Measurements from ENCODE around the gene RIT2.
"Not testable (repeated sequence)": the region's sequence is repeated elsewhere in the genome, so short reads cannot be mapped to it uniquely, and the experiment has no call there.

Gene RIT2

DNA sequence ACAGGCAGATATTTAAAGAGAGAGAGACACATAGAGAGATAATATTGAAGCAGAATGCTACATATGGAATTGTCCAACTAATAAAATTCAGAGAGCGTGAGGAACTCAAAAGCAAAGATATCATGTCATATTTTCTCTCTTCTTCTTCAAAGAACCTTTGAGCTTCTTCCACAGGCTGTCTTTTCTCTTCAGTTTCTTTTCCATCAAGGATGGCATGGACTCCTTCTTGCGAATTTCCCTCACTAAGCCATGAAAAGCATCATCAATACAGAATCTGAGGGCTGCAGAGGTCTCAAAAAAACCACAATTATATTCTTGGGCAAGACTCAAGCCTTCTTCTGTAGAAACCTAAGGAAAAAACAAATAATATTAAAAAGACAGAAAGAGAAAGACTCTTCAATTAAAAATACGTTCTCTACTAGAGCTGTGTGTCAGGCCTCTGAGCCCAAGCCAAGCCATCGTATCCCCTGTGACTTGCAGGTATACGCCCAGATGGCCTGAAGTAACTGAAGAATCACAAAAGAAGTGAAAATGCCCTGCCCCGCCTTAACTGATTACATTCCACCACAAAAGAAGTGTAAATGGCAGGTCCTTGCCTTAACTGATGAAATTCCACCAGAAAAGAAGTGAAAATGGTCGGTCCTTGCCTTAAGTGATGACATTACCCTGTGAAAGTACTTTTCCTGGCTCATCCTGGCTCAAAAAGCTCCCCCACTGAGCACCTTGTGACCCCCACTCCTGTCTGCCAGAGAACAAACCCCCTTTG, 371.9 kb downstream of the RIT2 start:
- Mint-ChIP-seq H3K27me3 (no peaks in the 10 kb centered on the region), H3K36me3 (ENCODE audit: low read depth) (no peaks in the 10 kb centered on the region), H3K27ac (no peak overlapping the region), H3K9me3 (no peaks in the 10 kb centered on the region), H3K4me1 (ENCODE audit: low read depth) (no peaks in the 10 kb centered on the region), H3K4me3 (no peak overlapping the region)
- DNase-seq = no peak

DNA sequence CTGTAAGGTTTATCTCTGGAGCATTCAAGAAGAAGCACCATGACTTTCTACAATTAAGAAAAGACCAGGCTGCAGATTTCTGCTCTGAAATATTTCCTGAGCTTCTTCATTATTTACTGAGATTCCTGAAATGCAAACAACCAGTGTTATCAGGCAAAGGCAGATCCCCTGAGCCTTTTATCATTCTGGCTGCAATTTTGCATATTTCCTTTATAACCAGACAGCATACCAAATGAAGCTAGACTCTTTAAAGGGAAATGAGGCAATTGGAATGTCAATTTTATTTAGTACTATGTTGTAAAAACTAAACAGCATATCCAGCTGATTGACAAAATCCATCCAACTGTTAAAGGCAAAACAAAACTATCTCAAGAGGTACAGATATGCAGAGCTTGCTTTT, 372.5 kb downstream of the RIT2 start:
- no peaks in the 10 kb centered on the region for H3K36me3 Mint-ChIP-seq (ENCODE audit: low read depth)

DNA sequence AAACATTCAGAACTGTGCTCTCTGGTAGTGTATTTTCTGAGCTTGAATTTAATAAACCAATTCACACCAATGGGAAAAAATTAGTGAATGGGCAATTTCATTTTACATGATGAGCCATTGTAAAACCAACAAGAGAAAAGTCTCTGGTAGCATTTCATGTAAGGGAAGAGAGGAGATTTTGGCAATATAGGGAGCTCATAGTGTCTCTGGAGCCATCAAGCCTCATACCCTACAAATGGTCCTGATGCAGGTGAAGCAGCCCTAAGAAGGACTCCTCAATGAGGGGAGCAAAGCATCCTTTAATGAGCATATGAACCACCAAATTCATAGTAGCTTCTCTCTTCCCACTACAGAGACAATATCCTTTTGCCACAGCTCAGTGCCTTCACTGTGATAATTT, 373.0 kb downstream of the RIT2 start:
- Mint-ChIP-seq H3K36me3 (ENCODE audit: low read depth) (no peaks in the 10 kb centered on the region), H3K4me3 (no peak overlapping the region), H3K27ac (no peak overlapping the region), H3K9me3 (no peaks in the 10 kb centered on the region), H3K27me3 (no peaks in the 10 kb centered on the region), H3K4me1 (ENCODE audit: low read depth) (no peaks in the 10 kb centered on the region)
- no peak for DNase-seq

More for the DNA sequence above, 372.5 kb downstream of the RIT2 start:
- no peaks in the 10 kb centered on the region for H3K27me3 Mint-ChIP-seq
- no peak overlapping the region for H3K27ac Mint-ChIP-seq
- no peak for DNase-seq
- no peak overlapping the region for H3K4me3 Mint-ChIP-seq
- H3K4me1 Mint-ChIP-seq (ENCODE audit: low read depth) = no peaks in the 10 kb centered on the region
- H3K9me3 Mint-ChIP-seq = no peaks in the 10 kb centered on the region

DNA sequence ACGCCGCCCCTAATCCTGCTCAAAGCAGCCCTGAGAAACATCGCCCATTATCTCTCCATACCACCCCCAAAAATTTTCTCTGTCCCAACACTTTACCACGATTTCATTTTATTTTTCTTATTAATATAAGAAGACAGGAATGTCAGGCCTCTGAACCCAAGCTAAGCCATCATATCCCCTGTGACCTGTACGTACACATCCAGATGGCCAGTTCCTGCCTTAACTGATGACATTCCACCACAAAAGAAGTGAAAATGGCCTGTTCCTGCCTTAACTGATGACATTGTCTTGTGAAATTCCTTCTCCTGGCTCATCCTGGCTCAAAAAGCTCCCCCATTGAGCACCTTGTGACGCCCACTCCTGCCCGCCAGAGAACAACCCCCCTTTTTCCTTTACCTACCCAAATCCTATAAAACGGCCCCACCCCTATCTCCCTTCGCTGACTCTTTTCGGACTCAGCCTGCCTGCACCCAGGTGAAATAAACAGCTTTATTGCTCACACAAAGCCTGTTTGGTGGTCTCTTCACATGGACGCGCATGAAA, 373.6 kb downstream of the RIT2 start:
- H3K4me1 Mint-ChIP-seq (ENCODE audit: low read depth); DNase-seq; H3K36me3 Mint-ChIP-seq (ENCODE audit: low read depth); H3K4me3 Mint-ChIP-seq; H3K27me3 Mint-ChIP-seq; H3K9me3 Mint-ChIP-seq; H3K27ac Mint-ChIP-seq: not testable (repeated sequence)

DNA sequence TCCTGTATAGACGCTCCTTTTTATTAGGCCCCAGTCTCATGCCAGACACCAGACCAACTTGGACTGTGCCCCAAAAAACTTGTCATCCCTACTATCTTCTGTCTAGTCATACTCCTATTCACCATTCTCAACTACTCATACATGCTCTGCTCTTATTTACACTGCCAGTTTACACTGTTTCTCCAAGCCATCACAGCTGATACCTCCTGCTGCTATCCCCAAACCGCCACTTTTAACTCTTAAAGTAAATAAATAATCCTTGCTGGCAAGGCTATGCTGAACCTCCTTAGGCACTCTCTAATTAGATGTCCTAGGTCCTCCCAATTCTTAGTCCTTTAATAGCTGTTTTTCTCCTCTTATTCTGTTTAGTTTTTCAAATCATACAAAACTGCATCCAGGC, 374.2 kb downstream of the RIT2 start:
- not testable (repeated sequence) for H3K4me1 Mint-ChIP-seq (ENCODE audit: low read depth); H3K27me3 Mint-ChIP-seq; DNase-seq; H3K27ac Mint-ChIP-seq; H3K36me3 Mint-ChIP-seq (ENCODE audit: low read depth); H3K9me3 Mint-ChIP-seq; H3K4me3 Mint-ChIP-seq

DNA sequence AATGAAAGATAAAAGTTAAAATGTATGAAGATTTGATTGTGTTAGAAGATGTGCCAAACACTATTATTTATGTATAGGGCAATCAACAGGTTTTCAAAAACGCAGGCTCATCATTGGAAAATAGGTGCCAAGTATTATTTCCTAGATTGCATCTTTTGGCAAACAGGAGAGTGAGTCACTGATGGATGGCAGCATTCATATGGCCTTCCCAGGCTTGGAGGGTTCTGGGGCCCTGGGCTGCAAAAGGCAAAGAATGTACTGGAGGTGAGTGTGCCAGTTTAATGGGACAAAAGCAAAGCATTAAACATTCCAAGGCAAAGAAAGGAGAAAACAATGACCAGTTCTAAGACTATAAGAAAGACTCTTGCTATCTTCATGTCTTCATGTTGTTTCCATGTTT, 379.4 kb downstream of the RIT2 start:
- no peak overlapping the region for H3K27ac Mint-ChIP-seq
- H3K4me3 Mint-ChIP-seq = no peak overlapping the region
- peaks cover 9% of the 10 kb centered on the region for H3K9me3 Mint-ChIP-seq
- no peak for DNase-seq
- H3K27me3 Mint-ChIP-seq = no peaks in the 10 kb centered on the region
- H3K36me3 Mint-ChIP-seq (ENCODE audit: low read depth) = no peaks in the 10 kb centered on the region
- H3K4me1 Mint-ChIP-seq (ENCODE audit: low read depth) = no peaks in the 10 kb centered on the region

DNA sequence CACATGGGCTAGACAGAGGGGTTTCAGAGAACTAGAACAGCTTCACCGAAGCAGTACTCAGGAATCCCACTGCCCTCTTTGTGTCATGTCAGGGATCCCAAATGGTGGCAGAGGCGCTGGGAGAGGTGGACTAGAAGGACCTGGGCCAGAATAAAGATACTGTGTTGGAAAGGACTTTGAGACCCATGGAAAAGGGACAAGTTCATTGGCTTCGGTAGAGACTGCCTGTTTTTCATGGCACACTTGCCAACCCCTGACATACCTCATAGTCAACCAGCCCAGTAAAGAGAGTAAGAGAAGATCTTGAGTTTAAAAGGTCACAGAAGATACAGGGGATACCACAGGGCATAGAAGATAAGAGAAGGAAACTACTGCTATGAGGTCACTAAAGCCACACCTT, 381.0 kb downstream of the RIT2 start:
- Mint-ChIP-seq H3K27ac (no peak overlapping the region), H3K27me3 (no peaks in the 10 kb centered on the region), H3K36me3 (ENCODE audit: low read depth) (no peaks in the 10 kb centered on the region), H3K4me1 (ENCODE audit: low read depth) (no peaks in the 10 kb centered on the region), H3K9me3 (peaks cover 12% of the 10 kb centered on the region), H3K4me3 (no peak overlapping the region)
- DNase-seq = no peak

DNA sequence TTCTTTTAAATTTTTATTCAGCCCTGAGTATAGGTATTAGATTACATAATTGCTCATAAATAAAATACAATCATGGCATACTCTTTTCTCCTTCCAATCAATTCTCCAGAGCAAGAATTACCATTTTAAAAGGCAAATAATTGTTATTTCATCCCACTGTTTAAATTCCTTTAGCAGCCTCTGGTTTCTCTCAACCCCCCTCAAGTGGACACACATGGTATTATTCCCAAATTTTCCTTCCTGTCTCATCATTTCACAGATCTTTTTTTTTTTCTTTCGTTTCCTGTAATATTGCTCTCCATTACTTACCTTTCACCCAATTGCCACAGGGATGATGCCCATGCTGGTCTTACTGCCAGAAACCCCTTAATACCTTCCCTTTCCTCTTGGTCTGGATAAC, 385.2 kb downstream of the RIT2 start:
- H3K4me1 Mint-ChIP-seq (ENCODE audit: low read depth) = no peaks in the 10 kb centered on the region
- H3K27ac Mint-ChIP-seq = no peak overlapping the region
- no peaks in the 10 kb centered on the region for H3K27me3 Mint-ChIP-seq
- H3K4me3 Mint-ChIP-seq = no peak overlapping the region
- peaks cover 21% of the 10 kb centered on the region for H3K9me3 Mint-ChIP-seq
- H3K36me3 Mint-ChIP-seq (ENCODE audit: low read depth) = no peaks in the 10 kb centered on the region
- no peak for DNase-seq

DNA sequence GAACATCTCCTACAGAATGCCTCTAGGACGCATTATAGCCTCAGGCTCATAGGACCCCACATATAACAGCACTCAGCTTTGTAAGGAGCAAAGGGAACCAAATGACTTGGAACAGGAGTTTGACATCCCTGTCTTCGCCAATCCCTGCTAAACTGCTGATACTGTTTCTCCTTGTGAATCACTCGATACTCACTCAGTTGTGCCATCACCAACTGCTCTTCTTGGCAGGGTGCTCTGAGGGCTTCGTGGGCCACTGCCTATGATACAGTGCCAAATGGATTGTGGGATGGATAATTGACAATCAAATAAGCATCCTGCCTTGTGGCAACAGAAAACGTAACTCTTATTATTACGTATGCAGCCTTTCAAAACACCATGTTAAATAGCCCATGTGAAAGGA, 396.3 kb downstream of the RIT2 start:
- Mint-ChIP-seq H3K27me3 (no peaks in the 10 kb centered on the region), H3K4me3 (no peak overlapping the region), H3K4me1 (ENCODE audit: low read depth) (no peaks in the 10 kb centered on the region), H3K9me3 (peaks cover 10% of the 10 kb centered on the region), H3K27ac (no peak overlapping the region), H3K36me3 (ENCODE audit: low read depth) (no peaks in the 10 kb centered on the region)
- no peak for DNase-seq

DNA sequence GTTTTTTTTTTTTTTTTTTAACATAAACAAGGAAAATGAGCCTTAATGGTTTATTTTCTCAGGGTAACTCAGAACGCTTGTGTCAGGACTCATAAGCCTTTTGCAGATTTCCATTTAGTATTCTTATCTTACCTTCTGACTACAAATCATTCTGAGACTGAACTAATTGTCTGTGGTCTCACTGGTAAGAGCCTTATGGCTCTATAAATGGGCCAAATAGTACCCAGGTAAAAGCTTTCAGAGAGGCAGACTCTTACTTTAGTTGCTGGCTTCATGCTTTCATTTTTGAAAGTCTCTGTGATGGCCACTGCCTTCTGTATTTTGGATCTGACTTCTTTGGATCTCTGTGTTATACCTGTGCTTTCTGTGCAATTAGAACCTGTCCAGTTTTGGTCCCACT, 403.4 kb downstream of the RIT2 start:
- Mint-ChIP-seq H3K36me3 (ENCODE audit: low read depth) (no peaks in the 10 kb centered on the region), H3K9me3 (peaks cover 8% of the 10 kb centered on the region), H3K27ac (no peak overlapping the region), H3K4me3 (no peak overlapping the region), H3K27me3 (no peaks in the 10 kb centered on the region), H3K4me1 (ENCODE audit: low read depth) (no peaks in the 10 kb centered on the region)
- DNase-seq = no peak

DNA sequence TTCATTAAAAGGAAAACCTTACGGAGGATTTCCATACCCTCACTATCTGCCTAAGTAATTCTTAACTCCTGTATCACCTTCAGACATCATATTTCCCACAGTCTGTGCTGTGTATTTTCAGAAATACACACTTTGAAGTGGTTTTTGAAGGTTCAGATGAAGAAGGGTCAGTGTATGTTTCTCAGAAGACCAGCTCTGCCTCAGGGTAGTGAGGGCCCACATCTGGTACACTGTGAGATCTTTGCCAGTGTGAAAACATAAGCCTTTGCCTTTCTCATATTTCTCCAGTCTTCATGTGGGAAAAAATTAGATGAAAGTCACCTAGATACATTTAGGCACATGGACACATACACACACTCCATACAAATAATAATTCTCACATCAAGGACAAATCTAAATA, 408.4 kb downstream of the RIT2 start:
- H3K27me3 Mint-ChIP-seq = no peaks in the 10 kb centered on the region
- no peaks in the 10 kb centered on the region for H3K4me1 Mint-ChIP-seq (ENCODE audit: low read depth)
- no peaks in the 10 kb centered on the region for H3K36me3 Mint-ChIP-seq (ENCODE audit: low read depth)
- H3K27ac Mint-ChIP-seq = no peak overlapping the region
- no peak overlapping the region for H3K4me3 Mint-ChIP-seq
- peaks cover 8% of the 10 kb centered on the region for H3K9me3 Mint-ChIP-seq
- DNase-seq = no peak

DNA sequence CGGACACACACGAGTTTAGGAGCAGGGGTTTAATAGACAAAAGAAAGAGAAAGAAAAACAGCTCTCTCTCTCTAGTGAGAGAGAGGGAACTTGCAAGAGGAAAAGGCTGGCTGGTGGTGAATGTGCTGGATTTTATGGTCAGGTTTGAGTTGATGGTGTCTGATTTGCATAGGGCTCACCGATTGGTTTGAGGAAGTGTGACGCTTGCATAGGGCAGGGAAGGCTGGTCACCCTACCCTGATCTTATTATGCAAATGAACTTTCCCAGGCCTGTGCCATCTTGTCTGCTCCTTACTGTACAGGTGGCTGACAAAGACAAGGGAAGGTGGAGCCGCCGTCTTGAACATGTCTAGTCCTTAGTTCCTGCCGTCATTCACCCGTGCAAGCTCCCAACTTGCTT, 408.9 kb downstream of the RIT2 start:
- H3K36me3 Mint-ChIP-seq (ENCODE audit: low read depth) = no peaks in the 10 kb centered on the region
- H3K27ac Mint-ChIP-seq = no peak overlapping the region
- no peak overlapping the region for H3K4me3 Mint-ChIP-seq

DNA sequence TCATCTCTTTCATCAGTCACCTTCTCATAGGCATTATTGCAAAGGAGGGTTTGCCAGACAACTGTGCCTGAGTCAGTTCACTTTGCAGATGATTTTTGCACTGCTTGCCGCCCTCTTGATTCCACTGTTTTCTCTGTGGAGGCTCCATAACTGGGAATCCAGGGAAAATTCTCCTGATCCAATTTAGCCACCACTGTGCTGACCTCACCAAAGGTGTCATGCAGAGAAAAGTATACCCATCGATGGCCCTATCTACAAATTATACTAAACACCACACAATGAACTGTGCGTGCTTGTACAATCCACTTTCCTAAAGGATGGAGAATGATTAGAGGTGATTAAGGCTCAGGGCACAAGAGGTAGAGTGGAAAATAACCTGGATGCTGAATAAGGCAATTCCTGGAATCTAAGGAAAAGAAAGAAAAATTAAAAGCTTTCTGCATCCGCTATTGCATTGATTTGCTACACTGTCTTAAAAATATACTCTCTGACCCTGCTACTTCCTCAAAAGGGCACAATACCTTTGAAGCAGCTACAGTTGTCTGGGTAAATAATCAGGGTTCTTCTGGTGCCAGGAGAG, 409.4 kb downstream of the RIT2 start:
- H3K4me1 Mint-ChIP-seq (ENCODE audit: low read depth) = no peaks in the 10 kb centered on the region
- DNase-seq = no peak
- no peak overlapping the region for H3K4me3 Mint-ChIP-seq
- H3K9me3 Mint-ChIP-seq = peaks cover 8% of the 10 kb centered on the region
- H3K27ac Mint-ChIP-seq = no peak overlapping the region
- H3K27me3 Mint-ChIP-seq = no peaks in the 10 kb centered on the region
- H3K36me3 Mint-ChIP-seq (ENCODE audit: low read depth) = no peaks in the 10 kb centered on the region

More for the DNA sequence above, 408.9 kb downstream of the RIT2 start:
- H3K4me1 Mint-ChIP-seq (ENCODE audit: low read depth) = no peaks in the 10 kb centered on the region
- no peaks in the 10 kb centered on the region for H3K27me3 Mint-ChIP-seq
- peaks cover 8% of the 10 kb centered on the region for H3K9me3 Mint-ChIP-seq
- no peak for DNase-seq

All from activated T-cell treated with anti-CD3 and anti-CD28 coated beads, Interleukin-2, amount 50 U/mL, for 24 hours (primary cell).